ENCODE data around the gene DUSP28.
"Not testable (repeated sequence)": the region's sequence is repeated elsewhere in the genome, so short reads cannot be mapped to it uniquely, and the experiment has no call there.

DUSP28 gene

GRCh38 chr2:240528406-240529040 is 31.6 kb upstream of the DUSP28 start:
- DNase-seq, result no peak

- no peak for DNase-seq
Measured at GRCh38 chr2:240529344-240529999, 30.7 kb upstream of the DUSP28 start.

- no peak for DNase-seq
Measured at GRCh38 chr2:240530181-240530580, 30.0 kb upstream of the DUSP28 start.

GRCh38 chr2:240531038-240531437 is 29.1 kb upstream of the DUSP28 start:
- DNase-seq, result no peak

GRCh38 chr2:240532031-240532775 is 28.0 kb upstream of the DUSP28 start:
- no peak for DNase-seq

GRCh38 chr2:240538031-240538780 is 22.0 kb upstream of the DUSP28 start:
- no peak for DNase-seq

GRCh38 chr2:240539101-240539500 is 21.1 kb upstream of the DUSP28 start:
- not testable (repeated sequence) for DNase-seq

GRCh38 chr2:240539906-240540305 is 20.3 kb upstream of the DUSP28 start:
- DNase-seq, result no peak

- DNase-seq, result no peak
Measured at GRCh38 chr2:240551288-240551687, 8.9 kb upstream of the DUSP28 start.

- no peak for DNase-seq
Measured at GRCh38 chr2:240551811-240552210, 8.3 kb upstream of the DUSP28 start.

- no peak for DNase-seq
Measured at GRCh38 chr2:240553956-240554480, 6.1 kb upstream of the DUSP28 start.

GRCh38 chr2:240554767-240555493 is 5.2 kb upstream of the DUSP28 start:
- no peak for DNase-seq

GRCh38 chr2:240555541-240556250 is 4.5 kb upstream of the DUSP28 start:
- DNase-seq, result no peak

GRCh38 chr2:240556553-240557100 is 3.5 kb upstream of the DUSP28 start:
- peak; percentile 24 for DNase-seq

GRCh38 chr2:240557101-240557751 is 2.9 kb upstream of the DUSP28 start:
- DNase-seq, result no peak

- peak; percentile 61 for DNase-seq
Measured at GRCh38 chr2:240557808-240558207, 2.3 kb upstream of the DUSP28 start, which contains the start of gene ANKMY1. ANKMY1 (minus strand) TSS chr2:240557988; CDS start chr2:240557335, 653 bp downstream.

GRCh38 chr2:240558236-240558761 is 1.9 kb upstream of the DUSP28 start:
- no peak for DNase-seq

- no peak for DNase-seq
Measured at GRCh38 chr2:240559286-240559685, 871 bp upstream of the DUSP28 start.

GRCh38 chr2:240560480-240561324 is 545 bp downstream of the DUSP28 start:
- peak; percentile 98 for DNase-seq
